Activated CD4-positive, alpha-beta T cell treated with anti-CD3 and anti-CD28 coated beads, Interleukin-2, amount 10 ng/mL, durations not matched to agents 24 days and 14 days (primary cell): ENCODE measurements around the gene ATP2B2. TPM values are rescaled to one million over a fixed set of nuclear protein-coding genes. Genes with fewer than 3 reads are reported as not detected.
A peak's percentile ranks its signal among the peaks of the same experiment; 100 is the strongest.

ENCODE experiments used
- DNase-seq: peaks from one replicate; pipeline ENCODE4 v3.0.0; 2022
- H3K27ac Mint-ChIP-seq: one replicate; pipeline ENCODE4 v1.8.0; 2022; ENCODE audit warnings: mild to moderate bottlenecking, mixed read lengths
- H3K27me3 Mint-ChIP-seq: one replicate; pipeline ENCODE4 v1.8.0; 2022; ENCODE audit warnings: mixed read lengths
- H3K36me3 Mint-ChIP-seq: one replicate; pipeline ENCODE4 v1.8.0; 2022; ENCODE audit warnings: low read depth, mild to moderate bottlenecking, mixed read lengths
- H3K4me1 Mint-ChIP-seq: one replicate; pipeline ENCODE4 v1.8.0; 2021; ENCODE audit warnings: mixed read lengths
- H3K4me3 Mint-ChIP-seq: one replicate; pipeline ENCODE4 v1.8.0; 2022; ENCODE audit warnings: mild to moderate bottlenecking, moderate library complexity, mixed read lengths
- H3K9me3 Mint-ChIP-seq: one replicate; pipeline ENCODE4 v1.8.0; 2021; ENCODE audit warnings: mixed read lengths
- intact Hi-C: fragments of 100-400 bp; cut with micrococcal nuclease; formaldehyde crosslinking; loops from one replicate; pipeline ENCODE4 v1.15.1; 2023
- total RNA-seq: library from RNA; stranded (reverse); gene quantifications from 2 replicates; pipeline ENCODE4 v1.2.3, GENCODE V29; 2022

Gene ATP2B2
- total RNA-seq, 1 donor from 2014 or later, result not detected

DNA sequence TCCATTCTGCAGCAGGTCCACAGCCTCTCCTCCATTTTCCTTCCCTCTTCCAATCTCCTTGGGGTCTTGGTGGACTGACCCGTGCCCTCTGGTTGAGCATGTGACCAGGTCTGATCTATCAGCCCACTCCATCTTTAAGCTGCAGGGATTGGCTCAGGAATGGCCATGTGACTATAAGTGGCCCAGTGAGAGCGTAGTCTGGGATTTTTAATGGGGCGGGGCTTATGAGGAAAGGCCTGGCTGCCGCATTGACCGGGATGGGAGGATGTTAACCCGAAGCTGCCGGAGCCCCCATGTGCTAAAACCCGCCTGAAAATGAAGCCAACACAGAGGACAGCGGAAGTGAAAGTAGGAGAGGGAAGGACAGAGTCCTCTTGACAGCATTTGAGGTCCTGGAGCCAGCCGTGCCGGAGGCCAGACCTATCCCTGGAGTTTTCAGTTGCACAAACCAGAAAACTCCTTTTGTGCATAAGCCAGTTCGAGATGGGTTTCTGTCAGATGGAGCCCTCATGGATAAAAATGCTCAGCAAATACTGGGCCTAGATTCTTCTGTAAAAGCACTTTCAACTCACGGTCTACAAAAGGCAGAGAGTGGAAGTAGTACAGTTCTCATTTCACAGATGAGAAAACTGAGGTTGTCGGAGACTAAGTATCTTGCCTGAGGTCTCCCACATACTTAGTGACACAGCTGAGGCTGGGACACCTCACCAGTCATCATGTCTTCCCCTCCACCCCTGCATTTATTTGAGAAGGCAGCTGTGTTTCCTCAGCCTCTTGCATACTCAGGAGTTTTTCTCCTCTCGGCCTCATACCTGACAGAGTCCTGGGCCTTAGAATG, 61.9 kb downstream of the ATP2B2 start:
- H3K9me3 Mint-ChIP-seq, result no peaks in the 10 kb centered on the region
- H3K4me1 Mint-ChIP-seq, result peaks cover 9% of the 10 kb centered on the region
- H3K27ac Mint-ChIP-seq, result no peak overlapping the region
- H3K36me3 Mint-ChIP-seq, result no peaks in the 10 kb centered on the region
- intact Hi-C loops, result no loop called here
- H3K4me3 Mint-ChIP-seq, result no peak overlapping the region
- DNase-seq, result no peak
- no peaks in the 10 kb centered on the region for H3K27me3 Mint-ChIP-seq

DNA sequence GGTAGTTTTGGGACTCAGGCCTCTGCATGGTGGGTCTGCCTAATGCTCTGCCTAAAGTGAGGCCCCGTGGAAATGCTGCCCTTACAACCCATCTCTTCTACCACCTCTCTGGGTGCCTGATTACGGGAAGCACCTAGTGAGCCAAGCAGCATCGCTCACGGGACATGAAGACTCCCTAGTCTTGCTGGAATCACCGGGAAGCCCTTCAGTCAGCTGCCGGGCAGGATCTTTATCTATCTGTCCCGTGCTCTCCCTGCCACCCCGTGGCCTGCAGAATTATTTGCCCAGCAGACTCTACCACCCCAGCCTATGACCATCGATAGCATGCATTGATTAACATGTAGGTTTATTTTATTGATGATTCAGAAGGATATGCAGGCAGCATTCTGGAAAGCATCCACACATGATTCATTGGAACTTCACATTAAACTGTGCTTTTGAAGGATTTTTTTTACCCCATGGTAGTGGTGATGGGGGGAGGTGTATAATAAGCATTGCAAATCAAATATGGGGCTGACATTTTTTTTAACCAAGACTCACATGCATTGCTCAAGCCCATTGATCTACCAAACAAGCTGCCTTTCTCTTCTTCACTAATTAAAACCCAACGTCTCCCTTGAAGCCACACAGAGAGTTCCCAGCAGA, 63.1 kb downstream of the ATP2B2 start:
- Mint-ChIP-seq H3K9me3 (no peaks in the 10 kb centered on the region), H3K4me1 (peaks cover 20% of the 10 kb centered on the region), H3K27me3 (no peaks in the 10 kb centered on the region), H3K4me3 (no peak overlapping the region), H3K27ac (no peak overlapping the region), H3K36me3 (no peaks in the 10 kb centered on the region)
- DNase-seq, result no peak
- intact Hi-C loops, result no loop called here

DNA sequence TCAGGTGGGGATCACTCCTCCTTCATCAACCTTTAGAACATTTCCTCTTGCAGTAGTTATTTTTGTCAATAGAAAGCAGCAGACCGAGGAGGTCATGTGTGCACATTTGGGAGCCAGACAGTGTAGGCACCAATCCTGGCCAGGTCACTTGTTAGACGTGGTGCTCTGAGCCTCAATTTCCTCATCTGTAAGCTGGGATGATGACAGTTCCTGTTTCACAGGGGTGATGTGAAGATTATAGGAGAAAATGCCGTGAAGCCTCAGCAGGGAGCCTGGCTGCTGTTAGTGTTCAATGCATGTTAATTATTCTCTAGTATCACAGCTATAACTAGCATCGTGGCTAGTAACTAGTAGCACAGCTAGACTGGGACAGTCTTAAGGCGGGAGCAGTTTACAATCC, 64.7 kb downstream of the ATP2B2 start:
- no peaks in the 10 kb centered on the region for H3K36me3 Mint-ChIP-seq
- no peak overlapping the region for H3K27ac Mint-ChIP-seq
- no peak overlapping the region for H3K4me3 Mint-ChIP-seq
- no peaks in the 10 kb centered on the region for H3K27me3 Mint-ChIP-seq
- H3K9me3 Mint-ChIP-seq, result no peaks in the 10 kb centered on the region
- DNase-seq, result no peak
- peaks cover 29% of the 10 kb centered on the region for H3K4me1 Mint-ChIP-seq
- intact Hi-C loops, result no loop called here

DNA sequence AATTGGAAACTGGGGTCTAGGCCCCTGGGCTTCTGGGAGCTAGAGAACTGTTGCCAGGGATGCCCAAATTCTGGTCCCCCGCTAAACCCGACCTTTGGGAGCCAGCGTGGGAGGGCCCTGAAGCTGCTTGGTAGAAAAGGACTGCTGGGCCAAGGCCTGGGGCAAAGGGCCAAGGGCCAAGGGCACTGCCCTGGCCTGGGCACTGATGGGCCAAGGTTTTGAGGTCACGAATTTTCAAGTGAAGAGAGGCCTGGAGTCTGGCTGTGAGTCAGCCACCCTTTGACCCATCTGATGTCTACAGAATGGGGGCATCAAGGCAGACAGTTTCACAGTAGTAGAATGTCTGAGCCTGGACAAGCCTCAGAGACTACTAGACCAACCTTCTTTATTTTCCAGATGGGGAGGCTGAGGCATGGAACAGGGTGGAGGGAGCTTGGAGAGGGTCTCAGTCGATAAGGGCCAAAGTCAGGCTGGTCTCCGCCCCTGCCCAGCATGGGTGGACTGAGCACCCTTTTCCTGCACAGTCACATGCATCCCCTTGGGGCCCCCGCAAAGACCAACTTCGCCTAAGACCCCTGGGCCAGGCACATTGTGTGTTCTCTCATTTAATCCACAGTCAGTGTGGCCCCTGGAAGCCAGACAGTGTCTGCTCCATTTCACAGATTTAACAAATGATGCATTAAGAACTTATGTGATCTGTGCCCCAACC, 66.3 kb downstream of the ATP2B2 start:
- Mint-ChIP-seq H3K4me3 (no peak overlapping the region), H3K27me3 (no peaks in the 10 kb centered on the region), H3K27ac (no peak overlapping the region), H3K4me1 (peaks cover 29% of the 10 kb centered on the region), H3K36me3 (no peaks in the 10 kb centered on the region), H3K9me3 (no peaks in the 10 kb centered on the region)
- DNase-seq, result no peak
- intact Hi-C loops, result no loop called here

DNA sequence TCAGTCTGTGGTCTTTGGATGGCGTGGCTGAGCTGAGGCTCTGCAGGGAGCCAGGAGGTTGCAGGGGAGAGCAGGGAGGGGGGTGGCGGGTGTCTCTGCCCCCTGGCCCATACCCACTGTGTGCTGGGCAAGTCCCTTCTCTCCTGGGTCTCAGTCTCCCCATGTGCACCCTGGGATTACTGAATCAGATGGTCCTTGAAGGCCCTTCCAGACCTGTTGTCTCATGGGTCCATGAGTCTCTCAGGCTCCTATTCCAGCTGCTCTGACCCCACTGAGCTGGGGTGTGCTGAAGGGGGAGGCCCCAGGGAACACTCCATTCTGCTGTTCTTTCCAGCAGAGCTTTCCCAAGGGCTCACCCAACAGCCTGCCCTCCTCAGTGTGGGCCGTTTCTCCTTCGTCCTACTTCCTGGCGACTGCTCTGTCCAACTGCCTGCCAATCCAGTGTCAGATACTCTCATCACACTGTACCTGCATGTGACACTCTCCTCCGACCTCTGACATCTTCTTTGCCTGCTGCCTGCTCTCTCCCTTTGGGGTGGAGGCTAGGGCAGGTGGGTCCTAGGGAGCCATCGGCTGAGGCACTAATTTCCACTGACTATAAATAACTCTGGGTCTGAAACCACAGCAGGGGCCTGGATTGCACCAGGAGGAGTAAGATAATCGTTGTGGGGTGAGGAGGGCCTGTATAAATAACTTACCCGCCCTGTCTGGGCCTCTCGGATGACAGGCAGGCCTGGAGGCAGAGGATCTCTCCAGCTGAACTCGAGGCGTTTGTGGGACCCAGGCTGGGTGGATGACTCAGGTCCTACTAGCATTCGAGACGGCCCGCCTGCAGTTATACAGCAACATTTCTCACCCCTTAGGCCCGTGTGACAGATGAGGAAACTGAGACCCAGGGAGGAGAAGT, 67.1 kb downstream of the ATP2B2 start:
- Mint-ChIP-seq H3K4me1 (peaks cover 31% of the 10 kb centered on the region), H3K4me3 (no peak overlapping the region), H3K27ac (peak overlapping the region; percentile 83), H3K27me3 (no peaks in the 10 kb centered on the region), H3K9me3 (no peaks in the 10 kb centered on the region), H3K36me3 (no peaks in the 10 kb centered on the region)
- intact Hi-C loops, result loop anchor here (1.0 kb wide), 2 partner anchors 72 to 114 kb away; no protein-coding TSS in a partner anchor
- DNase-seq, result peak; percentile 57

DNA sequence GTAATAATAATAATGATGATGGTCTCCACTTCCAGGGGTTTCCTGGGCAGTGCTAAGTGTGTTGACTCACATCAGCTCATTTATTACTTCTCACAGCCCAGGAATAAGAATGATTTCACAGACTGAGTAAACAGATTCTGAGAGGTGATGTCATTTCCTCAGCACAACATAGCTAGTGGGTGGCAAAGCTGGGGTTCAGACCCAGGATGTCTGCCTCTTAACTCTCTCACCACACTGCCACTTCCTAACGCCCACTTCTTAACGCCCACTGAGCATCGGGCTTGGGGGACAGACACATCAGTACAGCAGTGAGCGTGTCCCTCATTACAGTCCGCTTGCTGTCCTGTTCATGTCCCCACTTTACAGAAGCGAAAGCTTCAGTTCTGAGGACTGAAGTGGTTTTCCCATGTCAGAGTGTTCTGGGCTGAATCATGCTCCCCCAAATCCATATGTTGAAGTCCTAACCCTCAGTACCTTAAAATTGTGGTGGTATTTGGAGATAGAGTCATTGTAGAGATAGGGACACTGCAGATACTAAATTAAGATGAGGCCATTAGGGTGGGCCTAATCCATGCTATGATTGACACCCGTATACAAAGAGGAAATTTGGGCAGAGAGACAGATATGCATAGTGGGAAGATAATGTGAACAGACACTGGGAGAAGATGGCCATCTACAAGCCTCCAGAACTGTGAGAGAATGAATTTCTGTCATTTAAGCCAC, 68.0 kb downstream of the ATP2B2 start:
- H3K36me3 Mint-ChIP-seq, result no peaks in the 10 kb centered on the region
- H3K4me1 Mint-ChIP-seq, result peaks cover 31% of the 10 kb centered on the region

DNA sequence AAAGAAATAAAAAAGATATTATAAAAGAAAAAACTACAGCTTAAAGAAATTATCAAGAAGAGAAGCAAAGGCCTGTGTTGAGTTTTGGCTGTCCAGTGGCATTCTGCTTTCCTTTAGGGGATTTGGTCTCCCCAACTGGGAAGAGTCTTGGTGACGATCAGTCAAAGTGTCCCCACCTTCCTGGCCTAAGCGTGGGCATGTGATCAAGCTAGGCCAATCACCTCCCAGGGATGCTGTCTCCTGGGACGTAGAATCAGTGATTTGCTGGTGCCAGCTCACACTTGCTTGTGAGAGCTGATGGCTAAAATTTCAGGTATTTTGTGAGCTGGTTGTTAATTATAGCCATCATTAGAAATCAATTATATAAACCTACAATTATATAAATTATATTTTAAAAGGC, 69.5 kb downstream of the ATP2B2 start:
- Mint-ChIP-seq H3K36me3 (no peaks in the 10 kb centered on the region), H3K27ac (no peak overlapping the region), H3K4me1 (peaks cover 31% of the 10 kb centered on the region), H3K4me3 (no peak overlapping the region), H3K9me3 (no peaks in the 10 kb centered on the region), H3K27me3 (no peaks in the 10 kb centered on the region)
- intact Hi-C loops, result no loop called here
- DNase-seq, result no peak

More for the DNA sequence above, 68.0 kb downstream of the ATP2B2 start:
- no peaks in the 10 kb centered on the region for H3K9me3 Mint-ChIP-seq
- peak overlapping the region; percentile 83 for H3K27ac Mint-ChIP-seq
- peak; percentile 87 for DNase-seq
- intact Hi-C loops, result loop anchor here (1.0 kb wide), 2 partner anchors 71 to 115 kb away; no protein-coding TSS in a partner anchor
- H3K27me3 Mint-ChIP-seq, result no peaks in the 10 kb centered on the region
- H3K4me3 Mint-ChIP-seq, result peak overlapping the region; percentile 11

DNA sequence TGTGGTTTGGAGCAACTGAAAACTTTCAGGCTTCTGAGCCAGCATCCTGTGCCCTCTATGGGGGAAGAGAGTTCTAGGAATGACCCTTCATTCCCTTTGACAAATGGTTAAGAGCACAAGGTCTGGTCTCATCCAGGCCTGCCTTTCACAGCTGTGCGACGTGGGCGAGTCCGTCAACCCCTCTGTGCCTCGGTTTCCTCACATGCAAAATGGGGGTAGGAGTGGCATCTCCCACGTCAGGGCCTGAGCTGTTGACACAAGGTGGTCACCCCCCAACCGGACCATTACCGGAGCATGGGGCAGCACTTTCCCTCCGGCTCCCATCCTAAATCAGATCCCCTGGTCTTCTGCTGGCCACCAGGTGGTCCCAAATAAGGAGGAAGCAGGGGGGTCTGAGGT, 70.4 kb downstream of the ATP2B2 start:
- intact Hi-C loops, result no loop called here
- H3K4me1 Mint-ChIP-seq, result peaks cover 26% of the 10 kb centered on the region
- DNase-seq, result no peak

DNA sequence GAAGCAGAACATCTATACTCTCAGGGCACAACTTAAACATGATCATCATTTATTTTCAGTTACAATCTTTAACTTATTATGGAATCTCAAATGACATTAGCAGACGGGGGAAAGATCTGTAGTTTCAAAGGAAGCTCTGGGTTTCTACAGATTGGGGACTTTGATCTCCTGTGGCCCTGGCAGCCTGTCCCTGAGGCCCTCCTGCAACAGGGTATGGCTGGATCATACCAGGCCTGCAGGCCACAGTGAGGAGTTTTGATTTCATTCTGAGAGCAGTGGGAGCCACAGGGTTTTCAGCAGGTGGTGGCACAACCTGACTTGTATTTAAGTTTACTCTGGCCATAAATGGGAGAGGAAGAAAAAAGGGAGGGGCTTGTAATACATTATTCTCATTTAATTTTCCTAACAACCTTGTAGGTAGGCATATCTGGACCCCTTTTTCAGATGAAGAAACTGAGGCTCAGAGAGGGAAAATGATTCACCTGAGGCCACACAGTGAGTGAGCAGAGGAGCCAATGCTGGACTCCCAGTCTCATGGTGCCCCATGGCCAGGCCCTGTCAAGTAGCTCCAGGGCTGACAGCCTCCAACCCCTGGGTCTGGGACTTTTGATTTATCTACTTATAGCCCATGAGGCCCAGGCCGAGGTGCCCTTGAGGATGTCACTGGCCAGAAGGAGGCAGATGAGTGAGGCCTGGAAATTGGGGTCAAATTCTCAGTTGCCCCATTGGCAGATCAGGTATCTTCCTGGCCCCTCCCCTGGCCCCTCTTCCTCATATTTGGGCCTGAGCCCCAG, 71.0 kb downstream of the ATP2B2 start:
- Mint-ChIP-seq H3K27me3 (no peaks in the 10 kb centered on the region), H3K4me3 (no peak overlapping the region), H3K36me3 (no peaks in the 10 kb centered on the region), H3K9me3 (no peaks in the 10 kb centered on the region), H3K4me1 (peaks cover 26% of the 10 kb centered on the region), H3K27ac (no peak overlapping the region)
- intact Hi-C loops, result no loop called here
- no peak for DNase-seq

More for the DNA sequence above, 70.4 kb downstream of the ATP2B2 start:
- Mint-ChIP-seq H3K9me3 (no peaks in the 10 kb centered on the region), H3K27ac (no peak overlapping the region), H3K4me3 (no peak overlapping the region), H3K27me3 (no peaks in the 10 kb centered on the region), H3K36me3 (no peaks in the 10 kb centered on the region)

DNA sequence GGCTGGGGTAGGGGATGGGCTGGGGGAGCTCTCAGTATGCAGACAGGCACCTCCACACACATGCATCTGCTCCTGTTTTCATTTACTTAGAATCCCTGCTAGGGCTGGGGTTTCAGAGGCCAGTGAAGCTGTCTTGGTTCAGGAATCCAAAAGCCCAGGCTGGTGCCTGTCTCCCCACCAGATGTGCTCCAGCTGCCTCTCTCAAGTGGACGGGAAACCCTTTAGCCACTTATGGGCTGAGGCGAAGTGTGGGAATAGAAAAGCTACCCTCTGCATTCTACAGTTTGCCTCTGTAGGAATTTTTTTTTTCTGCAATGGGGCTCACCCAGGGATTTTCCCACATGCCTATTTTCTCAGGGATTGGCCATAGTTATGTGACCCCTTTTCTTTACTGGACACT, 72.5 kb downstream of the ATP2B2 start:
- intact Hi-C loops, result no loop called here
- H3K36me3 Mint-ChIP-seq, result no peaks in the 10 kb centered on the region
- H3K27ac Mint-ChIP-seq, result no peak overlapping the region
- no peaks in the 10 kb centered on the region for H3K9me3 Mint-ChIP-seq
- no peak overlapping the region for H3K4me3 Mint-ChIP-seq
- H3K27me3 Mint-ChIP-seq, result no peaks in the 10 kb centered on the region
- peaks cover 19% of the 10 kb centered on the region for H3K4me1 Mint-ChIP-seq
- no peak for DNase-seq

DNA sequence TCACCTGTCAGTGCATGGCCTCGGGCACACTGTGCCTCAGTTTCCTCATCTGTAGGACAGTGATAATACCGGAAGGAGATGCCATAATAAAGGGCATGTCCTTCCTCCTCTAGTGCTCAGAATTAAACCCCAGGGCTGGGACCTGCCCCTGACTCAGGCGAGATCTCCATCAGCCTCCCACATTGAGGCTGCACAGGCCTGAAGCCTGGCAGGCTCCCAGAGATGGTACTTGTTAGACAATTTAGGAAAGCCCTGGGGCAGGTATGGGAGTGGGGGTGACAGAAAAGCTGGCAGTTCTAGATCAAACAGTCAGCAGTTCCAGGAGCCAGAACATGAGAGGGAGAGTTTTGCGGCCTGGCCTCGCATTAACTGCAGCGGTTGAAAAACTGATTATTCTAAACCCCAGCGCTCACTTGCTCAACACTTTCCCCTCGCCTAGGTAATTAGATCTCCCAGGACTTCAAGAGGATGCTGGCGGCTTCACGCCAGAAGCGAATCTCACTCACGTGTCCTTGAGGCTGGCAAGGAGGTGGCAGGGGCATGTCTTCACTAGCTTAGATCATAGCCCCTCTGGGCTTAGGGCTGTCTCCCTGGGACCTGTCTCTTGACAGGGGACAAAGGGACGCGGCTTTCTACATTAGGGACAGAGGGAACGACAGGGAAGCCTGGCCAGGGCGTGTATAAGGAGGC, 73.1 kb downstream of the ATP2B2 start:
- H3K27me3 Mint-ChIP-seq, result no peaks in the 10 kb centered on the region
- no peak overlapping the region for H3K4me3 Mint-ChIP-seq
- no peak overlapping the region for H3K27ac Mint-ChIP-seq
- no peaks in the 10 kb centered on the region for H3K36me3 Mint-ChIP-seq
- H3K9me3 Mint-ChIP-seq, result no peaks in the 10 kb centered on the region
- DNase-seq, result no peak
- H3K4me1 Mint-ChIP-seq, result peaks cover 14% of the 10 kb centered on the region
- intact Hi-C loops, result no loop called here

DNA sequence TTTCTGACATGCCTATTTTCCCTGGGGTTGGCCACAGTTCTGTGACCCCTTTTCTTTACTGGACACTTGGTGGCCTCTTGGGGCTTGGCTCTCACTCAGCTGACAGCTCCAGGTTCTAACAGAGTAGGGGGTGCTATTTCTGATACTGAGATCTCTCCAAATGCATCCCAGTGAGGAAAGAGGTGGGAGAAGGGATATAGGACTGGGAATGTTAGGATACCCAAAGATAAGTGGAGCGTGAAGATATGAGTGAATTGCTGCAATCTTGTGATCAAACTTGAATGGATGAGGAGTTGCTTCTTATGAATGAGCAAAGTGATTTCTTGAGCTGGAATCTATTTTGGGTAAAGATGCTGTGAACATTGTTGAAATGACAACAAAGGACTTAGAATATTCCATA, 74.6 kb downstream of the ATP2B2 start:
- Mint-ChIP-seq H3K27me3 (no peaks in the 10 kb centered on the region), H3K27ac (no peak overlapping the region), H3K4me1 (peaks cover 4% of the 10 kb centered on the region), H3K4me3 (no peak overlapping the region), H3K36me3 (no peaks in the 10 kb centered on the region), H3K9me3 (no peaks in the 10 kb centered on the region)
- DNase-seq, result no peak
- intact Hi-C loops, result no loop called here
